ENCODE data around the gene NUDT12.

Gene NUDT12

DNA sequence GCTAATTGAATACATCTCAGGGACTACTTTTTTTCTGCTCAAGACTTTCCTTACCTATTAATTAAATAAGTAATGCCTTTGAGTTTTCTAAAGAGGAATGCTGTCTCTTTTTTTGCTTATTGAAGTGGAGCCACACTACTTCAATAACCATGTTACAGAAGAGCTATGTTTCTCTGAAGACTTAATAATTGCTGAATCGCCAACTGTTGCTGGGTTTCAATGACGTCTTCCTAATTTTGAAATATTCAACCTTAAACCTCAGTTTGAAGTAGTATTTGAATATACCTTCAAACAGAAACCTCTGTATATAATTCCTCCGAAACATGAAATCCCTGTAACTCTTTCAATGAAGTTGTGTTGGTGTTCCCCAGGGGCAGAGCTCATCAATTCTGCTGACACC is 21.0 kb downstream of the NUDT12 start:
- no peak for DNase-seq (ENCODE audit: low read depth in 2 of 2, low spot score in 1 of 2)

DNA sequence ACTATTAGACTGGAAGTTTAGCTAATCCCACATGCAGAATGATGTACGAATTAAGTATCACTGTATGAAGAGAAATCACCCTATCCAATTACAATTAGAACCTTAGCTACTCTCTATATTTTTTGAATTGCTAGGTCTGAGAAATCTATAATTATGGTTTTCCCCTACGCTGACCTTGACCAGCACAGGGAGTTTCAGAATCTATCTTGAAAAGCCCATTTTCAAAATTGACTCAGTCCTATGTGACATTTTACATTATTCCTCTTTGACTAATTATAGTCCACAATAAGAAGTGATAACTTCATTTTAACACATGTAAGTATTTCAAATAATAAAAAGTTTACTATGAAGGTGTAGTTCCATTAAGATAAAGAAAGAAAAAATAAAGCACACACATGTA is 21.5 kb downstream of the NUDT12 start:
- no peak for DNase-seq (ENCODE audit: low read depth in 2 of 2, low spot score in 1 of 2)

DNA sequence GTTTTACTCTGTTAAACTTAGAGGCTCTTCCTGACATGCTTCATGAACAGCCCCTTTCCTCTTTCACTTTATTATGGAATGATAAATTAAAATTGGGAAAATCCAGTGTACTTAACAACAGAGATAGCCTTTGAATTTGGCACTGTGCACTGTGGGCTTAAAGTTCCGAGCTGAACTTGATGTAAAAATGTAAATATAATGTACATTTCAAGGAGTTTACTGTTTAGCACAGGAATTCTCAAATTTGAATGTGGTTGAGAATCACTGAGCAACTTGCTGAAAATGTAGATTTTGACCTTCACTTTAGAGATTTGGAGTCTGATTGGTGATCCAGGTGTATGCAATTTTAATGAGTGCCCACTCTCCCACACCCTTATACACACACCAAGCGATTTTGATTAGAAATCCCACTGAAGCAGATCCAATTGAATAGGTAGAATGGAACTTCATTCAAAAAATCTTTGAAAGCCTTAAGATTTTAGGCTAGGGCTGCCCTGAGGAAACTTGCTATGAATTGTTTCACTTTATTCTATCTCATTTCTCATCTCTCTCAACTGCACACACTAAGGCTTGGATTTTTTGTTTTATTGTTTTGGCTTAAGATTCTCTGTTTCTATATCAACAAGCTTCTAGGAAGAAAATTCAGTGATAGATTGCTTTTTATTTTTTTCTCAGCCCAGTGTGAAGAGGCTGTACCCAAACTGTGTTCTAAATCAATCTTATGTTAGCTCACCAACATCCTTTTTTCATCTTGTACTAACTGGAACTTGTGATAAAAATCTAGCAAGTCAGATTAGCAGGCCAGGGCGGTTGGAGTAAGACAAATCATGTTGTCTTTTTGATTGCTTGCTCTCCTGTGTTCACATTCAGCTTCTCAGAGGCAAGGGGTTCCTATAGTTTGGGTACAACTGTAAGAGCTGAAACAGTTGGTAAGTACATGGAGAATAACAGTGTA is 22.9 kb downstream of the NUDT12 start:
- DNase-seq (ENCODE audit: low read depth in 2 of 2, low spot score in 1 of 2), result no peak

DNA sequence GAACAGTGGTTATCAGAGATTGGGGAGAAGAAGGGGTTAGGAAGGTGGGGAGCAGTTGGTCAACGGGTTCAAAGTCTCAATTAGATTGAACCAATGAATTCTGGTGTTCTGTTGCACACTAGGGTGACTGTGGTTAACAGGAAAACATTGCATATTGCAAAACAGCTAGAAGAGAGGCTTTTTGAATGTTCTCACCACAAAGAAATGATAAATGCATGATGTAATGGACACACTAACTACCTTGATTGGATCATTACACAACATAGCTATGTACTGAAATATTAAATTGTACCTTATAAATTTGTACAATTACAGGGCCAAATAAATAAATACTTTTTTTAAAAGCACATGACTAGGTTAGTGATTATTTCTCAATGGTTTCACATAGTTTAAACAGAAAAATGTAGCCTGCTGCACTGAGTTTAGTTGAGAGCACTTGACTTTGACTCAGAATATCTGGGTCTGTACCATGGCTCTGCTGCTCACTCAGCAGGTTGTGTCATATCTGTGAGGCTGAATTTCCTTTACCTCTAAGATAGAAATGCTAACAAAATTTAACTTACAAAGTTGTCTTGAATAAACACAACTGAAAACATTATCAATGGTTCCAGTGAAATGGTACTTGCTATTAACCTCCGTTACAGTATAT is 30.4 kb downstream of the NUDT12 start:
- DNase-seq (ENCODE audit: low read depth in 2 of 2, low spot score in 1 of 2), result no peak

DNA sequence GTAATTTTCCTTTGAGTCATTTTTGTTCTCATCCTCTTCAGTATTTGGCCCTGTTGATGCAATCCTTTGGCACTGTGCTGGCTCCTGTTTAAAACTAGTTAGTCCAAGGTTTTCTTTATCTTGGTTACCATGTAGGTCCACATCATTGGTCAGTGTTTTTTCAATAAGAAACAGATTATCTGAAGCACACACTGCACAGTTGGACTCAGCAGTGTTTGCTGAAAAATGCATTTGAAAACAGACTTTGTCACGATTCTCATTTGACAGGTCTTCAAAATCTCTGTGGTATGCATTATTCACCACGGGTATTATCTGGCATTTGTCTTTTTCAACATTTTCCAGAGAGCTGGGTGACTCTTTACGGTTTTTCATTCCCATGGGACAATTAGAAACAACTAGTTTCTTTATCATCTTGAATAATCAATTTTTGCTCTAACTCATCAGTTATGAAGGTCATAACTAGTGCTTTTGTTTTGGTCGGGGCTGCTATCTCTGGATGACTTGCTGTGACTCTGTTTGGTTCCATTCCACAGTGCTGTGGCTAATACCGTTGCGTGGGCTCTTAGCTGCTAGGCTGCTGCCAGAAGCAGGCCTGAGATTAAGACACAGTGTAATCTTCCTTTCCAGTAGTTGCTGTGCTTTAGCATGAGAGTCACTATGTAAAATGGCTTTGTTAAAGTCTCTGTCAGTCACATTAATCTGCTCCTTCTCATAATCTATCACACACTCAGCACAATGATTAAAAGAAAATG is 36.2 kb downstream of the NUDT12 start:
- DNase-seq (ENCODE audit: low read depth in 2 of 2, low spot score in 1 of 2), result no peak

DNA sequence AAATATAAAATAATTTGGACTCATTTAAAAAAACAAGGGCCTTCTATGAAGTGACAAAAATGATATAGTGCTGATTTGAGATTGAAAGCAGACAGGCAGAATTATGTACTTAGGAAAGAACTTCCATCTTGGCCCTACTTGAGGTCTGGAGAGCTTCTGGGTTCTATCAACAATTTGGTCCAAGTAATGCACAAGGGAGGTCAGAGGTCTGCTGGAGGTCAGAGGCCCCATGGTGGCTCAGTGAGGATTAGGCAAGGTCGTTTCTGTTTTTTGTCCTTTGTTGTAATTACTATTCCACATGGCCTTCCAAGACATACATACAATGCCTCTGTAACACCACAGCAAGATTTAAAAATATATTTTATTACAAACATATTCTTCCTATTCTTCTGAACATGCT is 37.2 kb downstream of the NUDT12 start:
- no peak for DNase-seq (ENCODE audit: low read depth in 2 of 2, low spot score in 1 of 2)

DNA sequence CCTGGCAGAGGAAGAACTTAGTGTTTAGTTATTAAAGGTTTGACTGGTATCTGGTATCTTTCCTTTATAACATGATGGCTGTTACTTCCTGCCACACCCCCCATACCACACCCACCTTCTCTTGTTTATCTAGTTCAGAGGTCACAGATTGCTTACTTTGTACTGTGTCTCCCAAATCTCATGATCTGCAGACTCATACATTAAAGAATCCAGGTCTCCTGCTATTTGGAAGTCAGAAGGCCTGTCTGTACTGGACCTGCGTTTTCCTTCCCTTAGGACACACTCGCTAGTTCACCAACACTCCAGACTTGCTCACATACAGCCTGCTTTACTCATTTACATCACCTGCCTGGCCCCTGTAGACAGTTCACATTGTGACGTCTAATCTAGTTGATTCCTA is 39.3 kb downstream of the NUDT12 start:
- no peak for DNase-seq (ENCODE audit: low read depth in 2 of 2, low spot score in 1 of 2)

DNA sequence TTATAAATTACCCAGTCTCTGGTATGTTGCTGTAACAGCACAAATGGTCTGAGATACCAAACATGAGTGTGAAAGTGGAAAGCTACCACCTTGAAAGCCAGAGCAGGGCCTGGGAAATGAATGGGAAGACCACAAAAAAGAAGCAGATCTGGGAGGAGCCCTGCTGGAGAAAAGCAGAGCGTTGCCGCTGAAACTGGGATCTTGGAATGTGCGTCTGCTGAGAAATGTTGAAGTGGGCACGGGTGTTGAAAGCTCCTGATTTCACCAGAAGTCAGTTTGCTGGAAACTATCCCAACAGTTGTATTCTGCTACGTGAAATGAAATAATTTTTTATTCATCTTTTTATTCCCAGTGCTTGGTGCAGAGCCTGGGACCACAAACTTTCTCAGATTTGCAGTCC is 40.0 kb downstream of the NUDT12 start:
- no peak for DNase-seq (ENCODE audit: low read depth in 2 of 2, low spot score in 1 of 2)

DNA sequence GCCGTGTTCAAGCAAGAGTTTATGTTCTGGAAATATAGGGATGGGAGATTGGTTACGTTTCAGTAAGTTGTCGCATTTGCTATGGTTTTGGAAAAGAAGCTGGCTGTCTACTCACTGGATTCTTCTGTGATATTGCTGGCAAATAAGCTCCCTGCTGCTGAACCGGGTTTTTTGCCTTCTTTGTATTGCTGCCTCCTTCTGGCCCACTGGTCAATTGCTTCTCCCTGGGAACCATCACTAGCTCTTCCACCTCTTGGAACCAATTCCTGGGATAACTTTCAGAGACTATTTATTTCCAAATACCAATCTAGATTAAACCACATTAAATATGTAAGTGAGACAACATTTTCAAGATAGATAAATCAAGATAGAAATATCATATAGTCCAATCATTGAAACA is 43.0 kb downstream of the NUDT12 start:
- DNase-seq (ENCODE audit: low read depth in 2 of 2, low spot score in 1 of 2), result no peak

DNA sequence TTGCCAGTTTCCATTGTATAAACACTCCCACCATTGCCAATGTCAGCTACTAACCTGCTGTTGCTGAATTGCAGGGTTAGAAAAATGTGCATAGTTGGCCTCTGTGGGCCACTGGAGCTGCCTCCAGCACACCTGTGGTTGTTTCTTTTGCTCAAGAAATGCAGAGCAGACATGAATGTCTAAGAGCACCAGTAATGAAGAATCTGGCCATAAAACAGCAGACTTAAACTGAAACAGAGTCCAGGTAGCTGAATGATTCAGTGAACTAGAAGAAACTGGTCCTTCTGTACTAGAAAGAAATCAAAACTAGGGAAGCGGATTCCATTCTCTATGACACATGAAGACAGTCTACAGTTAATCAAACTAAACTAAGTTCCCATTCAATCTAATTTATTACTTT is 48.2 kb downstream of the NUDT12 start:
- no peak for DNase-seq (ENCODE audit: low read depth in 2 of 2, low spot score in 1 of 2)

DNA sequence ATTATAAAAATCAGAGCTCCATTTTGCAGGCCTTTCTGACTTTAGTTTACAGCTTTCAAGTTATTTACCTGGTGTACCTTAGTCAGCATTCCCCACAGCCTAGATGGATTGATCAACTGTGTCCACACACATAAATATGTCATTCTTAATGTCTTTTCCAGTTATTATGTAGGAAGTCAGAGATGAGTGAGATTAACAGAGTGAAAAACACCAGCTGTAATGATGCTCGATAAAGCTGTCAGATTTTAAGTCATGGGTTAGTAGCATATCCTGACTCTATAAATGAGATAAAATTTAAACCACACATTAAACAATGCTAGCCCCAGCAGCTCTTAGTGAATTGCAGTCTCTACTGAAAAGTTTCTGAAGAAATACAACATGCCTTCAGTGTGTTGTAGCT is 48.9 kb downstream of the NUDT12 start:
- DNase-seq (ENCODE audit: low read depth in 2 of 2, low spot score in 1 of 2), result no peak

DNA sequence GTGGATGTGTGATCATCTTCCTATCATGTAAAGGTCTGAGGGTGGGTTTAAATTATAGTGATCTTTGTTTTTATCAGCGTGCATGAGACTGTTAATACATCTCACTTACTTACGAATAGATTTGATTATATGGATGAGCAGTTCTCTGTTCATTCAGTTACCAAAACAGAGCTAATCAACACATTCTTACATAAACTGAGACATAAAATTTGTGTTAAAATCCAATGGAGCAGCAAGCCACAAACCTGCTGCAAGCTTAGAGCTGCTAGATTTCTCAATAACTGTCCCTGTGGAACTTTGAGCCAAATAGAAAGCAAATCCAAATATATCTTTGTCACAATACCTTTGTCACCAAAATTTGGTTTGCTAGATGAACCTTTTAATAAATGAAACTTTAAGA is 50.1 kb downstream of the NUDT12 start:
- no peak for DNase-seq (ENCODE audit: low read depth in 2 of 2, low spot score in 1 of 2)

DNA sequence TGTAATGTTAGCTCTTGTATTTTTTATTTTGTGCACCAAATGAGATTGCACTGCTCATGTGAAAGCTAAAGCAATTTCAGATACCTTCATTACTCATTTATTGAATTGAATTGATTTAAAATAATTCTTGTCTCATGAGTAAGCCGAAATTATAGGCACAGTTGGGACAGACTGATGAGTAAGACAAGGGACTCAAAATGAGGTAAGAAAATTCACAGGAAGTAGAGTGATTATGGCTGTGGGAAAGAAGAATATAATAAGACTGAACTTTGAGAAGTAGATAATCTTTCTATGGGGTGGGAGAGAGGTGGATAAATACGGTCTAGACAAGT is 51.1 kb downstream of the NUDT12 start:
- no peak for DNase-seq (ENCODE audit: low read depth in 2 of 2, low spot score in 1 of 2)

DNA sequence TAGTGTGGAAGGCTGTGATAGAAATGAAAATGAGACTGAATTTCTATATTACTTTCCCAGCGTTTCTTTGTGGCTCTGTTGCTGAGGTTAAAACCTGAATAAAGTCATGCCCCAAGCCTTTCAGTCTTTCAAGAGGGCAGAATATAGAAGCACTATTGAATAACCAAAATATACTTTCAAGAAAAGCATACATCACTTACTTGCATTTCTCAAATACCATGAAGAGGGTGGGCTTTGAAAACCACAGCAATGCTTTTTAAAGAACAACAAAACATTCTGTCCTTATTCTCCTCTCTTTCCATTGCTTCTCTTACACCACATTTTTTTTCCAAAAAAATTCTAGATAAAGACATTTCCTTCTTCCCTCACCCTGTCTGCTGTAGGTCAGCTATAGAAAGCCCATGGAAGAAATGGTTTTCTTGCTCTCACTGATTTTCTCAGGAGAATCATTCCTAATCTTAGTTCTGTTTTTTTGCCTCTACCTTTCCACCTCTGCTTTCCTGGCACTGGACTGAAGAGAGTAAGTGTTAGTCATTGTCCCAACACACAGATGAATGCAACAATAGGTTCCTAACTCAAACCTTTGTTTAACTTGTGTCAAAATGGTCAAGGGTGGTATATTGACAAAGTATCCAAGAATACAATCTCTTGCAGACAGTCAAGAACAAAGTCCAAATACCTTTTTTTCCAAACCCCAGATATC is 51.6 kb downstream of the NUDT12 start:
- no peak for DNase-seq (ENCODE audit: low read depth in 2 of 2, low spot score in 1 of 2)

DNA sequence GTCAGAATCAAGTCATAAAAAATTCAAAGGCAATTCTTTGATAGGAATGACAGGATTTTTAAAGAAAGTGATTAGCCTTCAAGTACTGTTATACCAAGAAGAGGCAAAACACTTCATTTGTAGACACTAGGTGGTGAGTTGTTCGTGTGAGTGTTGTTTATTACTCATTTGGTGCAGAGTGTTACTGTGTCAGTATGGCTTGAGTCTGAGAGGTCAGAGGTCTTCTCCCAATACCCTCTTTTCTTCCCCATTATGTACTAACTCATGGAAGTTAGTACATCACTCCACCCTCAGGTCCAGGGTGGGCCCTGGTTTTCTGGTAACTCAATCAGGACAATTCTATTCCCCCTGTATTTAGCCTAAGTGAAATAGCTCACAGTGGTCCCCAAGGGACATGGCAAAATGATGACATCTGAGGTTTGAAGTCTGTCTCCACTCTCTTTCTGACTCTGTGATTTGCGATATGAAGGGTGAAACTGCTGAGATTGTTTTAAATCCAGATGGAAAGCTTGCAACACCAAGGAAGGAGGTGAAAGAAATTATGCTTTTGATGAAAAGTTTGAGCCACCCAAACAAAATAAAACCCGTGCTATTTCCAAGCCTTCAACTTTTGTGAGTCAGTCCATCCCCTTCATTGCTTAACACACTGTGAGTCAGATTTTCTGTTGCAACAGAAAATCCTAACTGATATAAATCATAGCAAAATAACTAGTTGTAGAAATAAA is 56.8 kb downstream of the NUDT12 start:
- DNase-seq (ENCODE audit: low read depth in 2 of 2, low spot score in 1 of 2), result no peak

DNA sequence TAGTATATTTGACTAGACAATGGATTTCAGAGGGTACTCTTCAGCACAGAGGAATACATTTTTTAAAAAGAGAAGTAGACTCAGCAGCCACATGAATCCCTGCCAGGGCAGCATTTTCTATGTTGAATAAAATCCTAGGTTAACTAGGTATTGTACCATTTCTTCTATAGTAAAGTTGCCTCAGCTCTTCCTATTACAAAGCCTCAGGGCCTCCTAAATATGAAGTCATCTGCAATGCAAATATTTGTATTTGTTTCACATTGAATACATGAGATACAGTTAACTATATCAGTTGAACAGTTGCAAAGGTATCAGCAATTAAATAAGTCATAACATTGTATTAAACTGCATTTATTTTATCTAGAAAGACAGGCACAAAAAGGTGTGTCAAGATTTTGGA is 59.5 kb downstream of the NUDT12 start:
- DNase-seq (ENCODE audit: low read depth in 2 of 2, low spot score in 1 of 2), result no peak

DNA sequence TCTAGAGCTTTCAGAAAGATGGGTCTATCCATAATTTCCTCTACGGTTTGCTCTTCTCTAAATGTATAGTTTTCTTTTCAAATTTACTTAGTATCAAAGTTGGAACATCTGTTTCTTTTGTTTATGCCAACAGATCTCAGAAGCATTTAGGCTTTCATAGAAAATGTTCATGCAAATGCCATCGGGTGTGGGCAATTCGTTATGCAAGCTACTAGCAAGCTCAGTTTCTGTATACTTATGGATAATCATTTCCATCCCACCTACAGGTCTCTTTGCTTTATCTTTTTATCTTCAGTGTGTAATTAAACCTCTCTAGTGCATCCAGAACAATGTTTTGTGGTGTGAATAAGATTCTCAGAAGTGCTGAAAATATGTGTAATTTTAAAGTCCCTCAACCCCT is 59.9 kb downstream of the NUDT12 start:
- no peak for DNase-seq (ENCODE audit: low read depth in 2 of 2, low spot score in 1 of 2)
